MV-4-11 (cell line): ENCODE data around the gene PRKCE.
A peak's percentile ranks its signal among the peaks of the same experiment; 100 is the strongest.

Experiments used
- DNase-seq: peaks from one replicate; lab custom pipeline; 2025; lab: John Stamatoyannopoulos, UW

Gene PRKCE

GRCh38 chr2:46227674-46228289 lies 576.3 kb downstream of the PRKCE start:
- no peak for DNase-seq

GRCh38 chr2:46229134-46230063 lies 577.9 kb downstream of the PRKCE start:
- peak; percentile 85 for DNase-seq

GRCh38 chr2:46230115-46230571 lies 578.7 kb downstream of the PRKCE start:
- peak; percentile 64 for DNase-seq

GRCh38 chr2:46230677-46231425 lies 579.4 kb downstream of the PRKCE start:
- no peak for DNase-seq

GRCh38 chr2:46231721-46232120 lies 580.2 kb downstream of the PRKCE start:
- DNase-seq: no peak

- no peak for DNase-seq
Observed at GRCh38 chr2:46232860-46233259, 581.4 kb downstream of the PRKCE start.

- no peak for DNase-seq
Observed at GRCh38 chr2:46236006-46236875, 584.8 kb downstream of the PRKCE start.

- DNase-seq: no peak
Observed at GRCh38 chr2:46236876-46237859, 585.7 kb downstream of the PRKCE start.
